Lung (tissue), 12 donors: ENCODE results near the gene PRPF40B. TPM values are rescaled to one million over a fixed set of nuclear protein-coding genes. Genes with fewer than 3 reads are reported as not detected.

Experiments used
- ATAC-seq: fragments of 200-7000 bp; cut with Tn5 transposase; one replicate; pipeline ENCODE4 v1.9.1; 2020; ENCODE audit warnings: moderate number of reproducible peaks; ENCODE audit not compliant: insufficient read depth, low FRiP score
- DNase-seq, 3 donors: peaks; one replicate each; pipeline ENCODE4 v3.0.0-alpha.2; 2013 to 2017
- H3K27ac ChIP-seq, 2 donors: one replicate each; pipeline ENCODE4 v1.5.1; 2013; ENCODE audit warnings: mild to moderate bottlenecking in 2 of 2, moderate library complexity in 2 of 2, control low read depth in 1 of 2, inconsistent platforms in 1 of 2, low read depth in 1 of 2, low read length in 1 of 2
- H3K27me3 ChIP-seq, 3 donors: one replicate each; pipeline ENCODE4 v1.5.1; 2013; ENCODE audit warnings: low read length in 2 of 3; ENCODE audit not compliant: control insufficient read depth in 3 of 3, insufficient read depth in 3 of 3
- H3K36me3 ChIP-seq, 4 donors: one replicate each; pipeline ENCODE4 v1.5.1; 2013; ENCODE audit warnings: low read length in 4 of 4, mild to moderate bottlenecking in 1 of 4, moderate library complexity in 1 of 4; ENCODE audit not compliant: control insufficient read depth in 4 of 4, insufficient read depth in 4 of 4
- H3K4me1 ChIP-seq, 5 donors: one replicate each; pipeline ENCODE4 v1.5.1; 2013; ENCODE audit warnings: low read length in 5 of 5, mild to moderate bottlenecking in 2 of 5, moderate library complexity in 1 of 5; ENCODE audit not compliant: control insufficient read depth in 5 of 5, insufficient read depth in 5 of 5
- H3K4me3 ChIP-seq: one replicate; pipeline ENCODE4 v1.5.1; 2013; ENCODE audit warnings: mild to moderate bottlenecking, control low read depth, moderate library complexity
- H3K9ac ChIP-seq, 2 donors: one replicate each; pipeline ENCODE4 v1.5.1; 2013; ENCODE audit warnings: low read length in 2 of 2, control low read depth in 1 of 2; ENCODE audit not compliant: insufficient read depth in 1 of 2
- H3K9me3 ChIP-seq, 4 donors: one replicate each; pipeline ENCODE4 v1.5.1; 2013; ENCODE audit warnings: low read length in 3 of 4, mild to moderate bottlenecking in 1 of 4, moderate library complexity in 1 of 4; ENCODE audit not compliant: control insufficient read depth in 4 of 4, insufficient read depth in 3 of 4
- CTCF ChIP-seq: IDR thresholded peaks from 2 replicates; pipeline ENCODE4 v1.5.1; 2012; ENCODE audit warnings: mild to moderate bottlenecking; ENCODE audit errors: control extremely low read depth, extremely low read depth
- WGBS, 2 donors: extraction: QIAGEN DNeasy Blood & Tissue Kit; methylation state at CpG; one replicate each; pipeline ENCODE4 v1.1.7; 2013; 5-methylcytosine and 5-hydroxymethylcytosine counted together
- polyA plus RNA-seq, 2 donors: library from polyadenylated mRNA; stranded (reverse); fragments of 200-250 nt; gene quantifications; one replicate each; pipeline ENCODE4 v1.2.1, GENCODE V29; 2013
- total RNA-seq, 2 donors: library from RNA; depleted of rRNA in 1 of 2; stranded (reverse); fragments of >200 nt in 1 of 2; gene quantifications; one replicate each; pipeline ENCODE4 v1.2.1, GENCODE V29; 2014 to 2021
- donor health status: control.
- donor health status: control.
- donor health status: Bipolar disorder and iron deficiency.
- donor health status: healthy.
- donor health status: DM: yes; HTN: yes; CAD: no.

The PRPF40B gene
- total and polyA plus RNA-seq, 4 donors = 10.0 to 20.0 (median 17.1) TPM

GRCh38 chr12:49626169-49626835 lies 2.9 kb downstream of the PRPF40B start:
- no peak overlapping the region for H3K9ac ChIP-seq
- peaks cover 0 to 13% (median 3%) of the 10 kb centered on the region in 5 donors for H3K4me1 ChIP-seq
- ATAC-seq (no peak), DNase-seq (no peak)
- WGBS, 2 donors = 81 to 83% methylated on average over 6 of the region's 6 CpGs
- H3K27ac ChIP-seq = no peak overlapping the region
- TF ChIP-seq CTCF = no peak
- H3K36me3 ChIP-seq = no peaks in the 10 kb centered on the region
- no peaks in the 10 kb centered on the region for H3K9me3 ChIP-seq
- no peaks in the 10 kb centered on the region for H3K27me3 ChIP-seq
- H3K4me3 ChIP-seq = no peak overlapping the region

- H3K9ac ChIP-seq = no peak overlapping the region
- no peak overlapping the region for H3K27ac ChIP-seq
- ATAC-seq (no peak), DNase-seq (no peak)
- no peak for TF ChIP-seq CTCF
- peaks cover 0 to 3% (median 2%) of the 10 kb centered on the region in 4 donors for H3K36me3 ChIP-seq
- H3K9me3 ChIP-seq = no peaks in the 10 kb centered on the region
- 90 to 95% methylated on average over 1 of the region's 1 CpG for WGBS, 2 donors
- H3K4me1 ChIP-seq = peaks cover 0 to 8% (median 0%) of the 10 kb centered on the region in 5 donors
- no peaks in the 10 kb centered on the region for H3K27me3 ChIP-seq
- no peak overlapping the region for H3K4me3 ChIP-seq
These were observed 3.5 kb downstream of the PRPF40B start for GRCh38 chr12:49626836-49627235.

- ATAC-seq = no peak
- peak in 1 of 3 donors; percentile 6 for DNase-seq
- TF ChIP-seq CTCF = no peak
- no peak overlapping the region for H3K4me3 ChIP-seq
- no peaks in the 10 kb centered on the region for H3K9me3 ChIP-seq
- H3K27me3 ChIP-seq = no peaks in the 10 kb centered on the region
- no peak overlapping the region for H3K27ac ChIP-seq
- H3K9ac ChIP-seq = no peak overlapping the region
- H3K4me1 ChIP-seq = peaks cover 0 to under 1% (median 0%) of the 10 kb centered on the region in 5 donors
- 89 to 93% methylated on average over 3 of the region's 3 CpGs for WGBS, 2 donors
- peaks cover 0 to 6% (median 5%) of the 10 kb centered on the region in 4 donors for H3K36me3 ChIP-seq
These were observed 4.5 kb downstream of the PRPF40B start for GRCh38 chr12:49627752-49628360.
